Stimulated activated naive CD4-positive, alpha-beta T cell treated with Interleukin-2 at 50 U/mL for 16 hours (primary cell): ENCODE results near the gene TSPYL2.

Experiments used
- DNase-seq: peaks from one replicate; lab custom pipeline; 2025; lab: John Stamatoyannopoulos, UW

Gene TSPYL2

DNA sequence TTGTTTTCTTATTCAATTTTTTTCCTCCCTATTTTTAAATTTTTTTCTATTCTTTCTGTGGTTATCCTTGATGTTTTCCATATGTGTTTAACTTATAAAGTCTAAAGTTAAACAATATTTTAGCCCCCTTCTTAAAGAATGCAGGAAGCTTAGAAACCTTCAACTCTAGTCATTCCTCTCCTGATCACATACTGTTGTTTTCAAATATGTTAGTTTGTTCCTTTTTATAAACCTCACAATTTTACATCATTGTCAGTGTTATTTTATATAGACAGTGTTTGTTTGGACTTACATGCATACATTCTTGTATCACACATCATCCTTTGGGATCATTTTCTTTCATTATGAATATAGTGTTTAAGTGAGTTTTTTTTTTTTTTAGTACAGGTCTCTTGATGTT is 43.3 kb downstream of the TSPYL2 start:
- no peak for DNase-seq

DNA sequence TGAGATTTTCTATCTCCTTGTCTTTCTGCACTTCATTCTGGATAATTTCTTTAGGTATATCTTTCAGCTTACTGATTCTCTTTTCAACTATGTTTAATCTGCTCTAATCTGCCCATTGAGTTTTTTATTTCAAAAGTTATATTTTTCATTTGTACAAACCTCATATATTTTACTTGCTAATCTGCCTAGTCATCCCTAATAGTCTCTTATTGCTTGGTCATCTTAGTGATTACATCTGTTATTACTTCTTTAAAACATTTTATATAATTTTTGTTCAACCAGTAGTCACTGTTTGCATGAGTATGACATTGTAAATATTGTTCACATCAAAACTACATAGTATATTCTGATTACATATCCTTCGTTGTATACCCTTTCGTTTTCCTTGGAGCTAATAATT is 44.2 kb downstream of the TSPYL2 start:
- no peak for DNase-seq

DNA sequence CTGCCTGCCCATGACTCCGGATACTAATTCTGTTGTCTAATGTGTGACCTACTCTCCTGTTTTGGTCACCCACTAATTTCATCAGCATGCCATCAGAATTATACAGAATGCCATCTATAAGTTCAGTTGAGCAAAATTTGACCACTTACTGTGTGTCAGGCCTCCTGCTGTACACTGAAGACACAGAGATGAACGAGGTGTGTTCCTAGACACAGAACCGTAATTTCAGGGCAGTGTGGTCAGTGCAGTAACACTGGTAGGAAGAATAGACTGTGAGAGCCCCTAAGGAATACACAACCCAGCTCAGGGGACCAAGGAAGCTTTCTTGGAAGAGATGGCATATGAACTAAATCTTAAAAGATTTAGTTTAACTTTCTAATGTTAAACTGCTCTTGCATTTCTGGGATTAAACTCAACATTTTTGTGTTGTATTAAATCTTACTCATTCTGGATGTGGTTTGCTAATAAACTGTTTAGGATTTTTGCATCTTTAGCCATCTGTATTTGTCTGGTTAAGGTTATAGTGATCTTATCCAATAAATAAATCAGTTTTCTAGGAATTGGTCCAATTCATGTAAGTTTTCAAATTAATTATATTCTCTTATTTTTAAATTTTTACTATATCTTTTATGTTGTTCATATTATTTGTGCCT is 46.1 kb downstream of the TSPYL2 start:
- DNase-seq: no peak

DNA sequence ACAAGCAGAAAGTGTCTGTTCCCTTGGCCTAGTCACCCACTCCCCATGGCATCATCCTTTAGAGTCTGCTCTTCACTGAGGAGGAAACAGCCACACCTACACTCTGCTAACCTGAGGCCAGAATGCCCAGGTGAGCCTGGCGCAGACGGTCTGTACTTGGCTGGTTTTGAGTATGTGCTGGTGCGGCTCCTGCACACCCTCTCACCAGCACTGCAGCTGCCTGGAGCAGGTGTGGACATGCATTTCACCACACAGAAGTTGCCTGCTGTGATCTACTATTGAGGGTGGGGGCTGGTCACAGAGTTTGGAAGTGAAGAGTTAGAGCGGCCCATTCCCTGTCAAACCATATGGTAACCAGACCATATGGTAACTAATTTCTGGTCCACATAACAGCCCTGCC is 51.2 kb downstream of the TSPYL2 start:
- no peak for DNase-seq

DNA sequence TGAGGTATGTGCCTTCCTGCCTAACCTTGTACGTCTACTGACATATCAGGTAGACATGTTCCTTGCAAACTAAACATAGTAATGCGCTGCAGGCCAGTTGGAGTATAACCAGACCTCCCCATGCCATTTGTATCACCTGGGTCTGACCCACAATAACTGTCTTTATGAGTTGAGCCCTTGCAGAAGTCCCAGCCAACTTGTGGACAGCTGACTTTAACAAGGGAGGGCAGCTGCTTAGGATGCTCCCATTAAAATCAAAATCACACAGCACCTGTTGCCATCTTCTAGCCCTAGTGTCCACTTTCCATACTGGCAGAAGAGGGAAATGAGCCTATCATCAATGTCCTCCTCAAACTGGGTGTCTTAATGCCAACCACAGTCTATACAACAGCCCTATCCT is 53.4 kb downstream of the TSPYL2 start:
- DNase-seq: no peak
